PC-3 (cell line): Measurements from ENCODE around the gene SP140L. TPM values are rescaled to one million over a fixed set of nuclear protein-coding genes. Genes with fewer than 3 reads are reported as not detected.

ENCODE experiments used
- ATAC-seq: fragments of 200-7000 bp; cut with Tn5 transposase; 2 replicates; pipeline ENCODE4 v1.9.1; 2020; ENCODE audit warnings: mild to moderate bottlenecking, moderate library complexity
- BruUV-seq: library from RNA; stranded (reverse); fragments of 400-500 nt; replicated peaks from 2 replicates; lab custom pipeline; 2021; lab: Mats Ljungman, UMichigan
- CTCF ChIA-PET: fragments of 300-600 bp; sonication (Branson Sonifier 250); formaldehyde crosslinking; loops from one replicate; lab custom pipeline; 2022; ENCODE audit warnings: antibody characterized with exemption; lab: Charles Lee
- POLR2A ChIA-PET: fragments of 300-600 bp; sonication (Branson Sonifier 250); formaldehyde crosslinking; loops from one replicate; lab custom pipeline; 2022; ENCODE audit warnings: antibody characterized with exemption; ENCODE audit not compliant: unreplicated experiment; lab: Charles Lee
- DNase-seq: peaks from one replicate; pipeline ENCODE4 v3.0.0-alpha.2; 2015
- H2AFZ ChIP-seq: fragments of 300-600 bp; sonication (generic); 2 replicates; pipeline ENCODE4 v1.6.0; 2016; ENCODE audit warnings: antibody characterized with exemption, low read length
- H3F3A ChIP-seq: fragments of 300-600 bp; sonication (generic); one replicate; pipeline ENCODE4 v1.6.0; 2017; ENCODE audit warnings: antibody characterized with exemption, low read length, control low read depth, mild to moderate bottlenecking; ENCODE audit not compliant: unreplicated experiment
- H3K27ac ChIP-seq: fragments of 300-600 bp; sonication (generic); 2 replicates; pipeline ENCODE4 v1.5.1; 2016; ENCODE audit warnings: mild to moderate bottlenecking, low read length
- H3K27me3 ChIP-seq: fragments of 300-600 bp; sonication (generic); 2 replicates; pipeline ENCODE4 v1.6.1; 2016; ENCODE audit warnings: low read length, mixed read lengths
- H3K36me3 ChIP-seq: fragments of 300-600 bp; sonication (generic); 2 replicates; pipeline ENCODE4 v1.6.1; 2016; ENCODE audit warnings: low read depth, mixed run types, low read length, mixed read lengths
- H3K4me1 ChIP-seq: fragments of 300-600 bp; sonication (generic); 2 replicates; pipeline ENCODE4 v1.5.1; 2016; ENCODE audit warnings: low read length; ENCODE audit not compliant: insufficient read depth
- H3K4me2 ChIP-seq: fragments of 300-600 bp; sonication (generic); 2 replicates; pipeline ENCODE4 v1.6.0; 2016; ENCODE audit warnings: low read length
- H3K4me3 ChIP-seq: fragments of 300-600 bp; sonication (generic); 2 replicates; pipeline ENCODE4 v1.5.1; 2016; ENCODE audit warnings: mild to moderate bottlenecking, low read length, mixed read lengths
- H3K79me2 ChIP-seq: fragments of 300-600 bp; sonication (generic); 2 replicates; pipeline ENCODE4 v1.6.1; 2017; ENCODE audit warnings: low read length, mixed read lengths
- H3K9ac ChIP-seq: fragments of 300-600 bp; sonication (generic); 2 replicates; pipeline ENCODE4 v1.6.0; 2016; ENCODE audit warnings: mild to moderate bottlenecking, low read length
- H3K9me2 ChIP-seq: fragments of 300-600 bp; sonication (generic); replicated peaks from 2 replicates; pipeline ENCODE4 v1.6.1; 2016; ENCODE audit warnings: mixed run types, low read length, mixed read lengths
- H3K9me3 ChIP-seq: fragments of 300-600 bp; sonication (generic); 2 replicates; pipeline ENCODE4 v1.6.1; 2016; ENCODE audit warnings: low read length, mixed read lengths
- H4K20me1 ChIP-seq: fragments of 300-600 bp; sonication (generic); 2 replicates; pipeline ENCODE4 v1.6.1; 2016; ENCODE audit warnings: low read length, mixed read lengths
- CTCF ChIP-seq: fragments of 300-600 bp; sonication (generic); conservative IDR thresholded peaks from 2 replicates; pipeline ENCODE4 v1.5.1; 2017; ENCODE audit warnings: antibody characterized with exemption, low read depth, mild to moderate bottlenecking, low read length
- EZH2 ChIP-seq: fragments of 300-600 bp; sonication (generic); IDR thresholded peaks from one replicate; pipeline ENCODE4 v1.6.1; 2017; ENCODE audit warnings: antibody characterized with exemption, mild to moderate bottlenecking, low read length; ENCODE audit not compliant: unreplicated experiment
- EZH2phosphoT487 ChIP-seq: fragments of 300-600 bp; sonication (generic); IDR thresholded peaks from 2 replicates; pipeline ENCODE4 v1.6.1; 2018; ENCODE audit warnings: mild to moderate bottlenecking, antibody characterized with exemption, low read length, borderline replicate concordance
- intact Hi-C: fragments of 100-400 bp; cut with micrococcal nuclease; formaldehyde crosslinking; loops from 2 replicates; pipeline ENCODE4 v1.9.0; 2023
- total RNA-seq: library from RNA; depleted of rRNA; stranded (reverse); fragments of >200 nt; gene quantifications from 2 replicates; pipeline ENCODE4 v1.2.3, GENCODE V29; 2014

The SP140L gene
- total RNA-seq, 1 experiment from 2014 or later: 2.8 TPM

GRCh38 chr2:230321031-230321430 lies 6.0 kb upstream of the SP140L start:
- H3K4me1 ChIP-seq: no peaks in the 10 kb centered on the region
- H3K4me2 ChIP-seq: no peak overlapping the region
- no peak overlapping the region for H2AFZ ChIP-seq
- H3K27ac ChIP-seq: no peak overlapping the region
- POLR2A ChIA-PET: no interaction called here
- H3K9ac ChIP-seq: no peak overlapping the region
- no TSS peak for BruUV-seq
- no peaks in the 10 kb centered on the region for H3F3A ChIP-seq
- ATAC-seq: no peak
- no peaks in the 10 kb centered on the region for H3K36me3 ChIP-seq
- no peak for DNase-seq
- no peaks in the 10 kb centered on the region for H3K79me2 ChIP-seq
- H3K4me3 ChIP-seq: no peak overlapping the region
- CTCF ChIA-PET: no interaction called here
- TF ChIP-seq EZH2 (no peak), CTCF (no peak), EZH2phosphoT487 (no peak)
- H3K9me3 ChIP-seq: no peaks in the 10 kb centered on the region
- no peaks in the 10 kb centered on the region for H3K9me2 ChIP-seq
- H3K27me3 ChIP-seq: no peaks in the 10 kb centered on the region
- intact Hi-C loops: no loop called here
- H4K20me1 ChIP-seq: no peaks in the 10 kb centered on the region

- H3K27me3 ChIP-seq: no peaks in the 10 kb centered on the region
- peaks cover 4% of the 10 kb centered on the region; the same call in 1 of the 2 replicates for H3K79me2 ChIP-seq
- no peaks in the 10 kb centered on the region for H3F3A ChIP-seq
- ChIA-PET POLR2A (no interaction called here), CTCF (no interaction called here)
- no peak overlapping the region for H3K4me2 ChIP-seq
- TF ChIP-seq EZH2phosphoT487: no peak
- TF ChIP-seq EZH2: no peak
- TF ChIP-seq CTCF: no peak
- H3K4me3 ChIP-seq: no peak overlapping the region
- no peaks in the 10 kb centered on the region for H4K20me1 ChIP-seq
- H3K9me2 ChIP-seq: no peaks in the 10 kb centered on the region
- H3K9ac ChIP-seq: no peak overlapping the region
- DNase-seq (no peak), ATAC-seq (no peak)
- intact Hi-C loops: no loop called here
- no peaks in the 10 kb centered on the region for H3K36me3 ChIP-seq
- H3K27ac ChIP-seq: no peak overlapping the region
- H2AFZ ChIP-seq: no peak overlapping the region
- H3K9me3 ChIP-seq: no peaks in the 10 kb centered on the region
- peaks cover 13% of the 10 kb centered on the region; the same call in 1 of the 2 replicates for H3K4me1 ChIP-seq
- no TSS peak for BruUV-seq
Observed at GRCh38 chr2:230322561-230323384, 4.2 kb upstream of the SP140L start.
